DOHH2 (cell line): ENCODE measurements around the gene PYCARD.
"Not testable (repeated sequence)": the region's sequence is repeated elsewhere in the genome, so short reads cannot be mapped to it uniquely, and the experiment has no call there.

Source experiments
- H3F3A ChIP-seq: fragments of 200-600 bp; sonication (generic), shearing (Covaris generic); 2 replicates; pipeline ENCODE4 v1.6.0; 2016; ENCODE audit warnings: antibody characterized with exemption, mild to moderate bottlenecking; ENCODE audit not compliant: control insufficient read depth, insufficient read depth
- H3K27ac ChIP-seq: fragments of 200-600 bp; sonication (generic); 2 replicates; pipeline ENCODE4 v1.5.1; 2014; ENCODE audit warnings: low read depth, mild to moderate bottlenecking, low read length, moderate library complexity
- H3K27me3 ChIP-seq: fragments of 200-600 bp; sonication (generic); 2 replicates; pipeline ENCODE4 v1.6.1; 2014; ENCODE audit warnings: mild to moderate bottlenecking, low read length, mixed read lengths; ENCODE audit not compliant: control insufficient read depth
- H3K36me3 ChIP-seq: fragments of 200-600 bp; sonication (generic); 2 replicates; pipeline ENCODE4 v1.6.1; 2014; ENCODE audit warnings: mild to moderate bottlenecking, low read length, moderate library complexity, mixed read lengths; ENCODE audit not compliant: control insufficient read depth
- H3K4me1 ChIP-seq: fragments of 200-600 bp; sonication (generic); 2 replicates; pipeline ENCODE4 v1.6.1; 2014; ENCODE audit warnings: mild to moderate bottlenecking, low read length, mixed read lengths; ENCODE audit not compliant: control insufficient read depth
- H3K4me2 ChIP-seq: fragments of 200-600 bp; sonication (generic); 2 replicates; pipeline ENCODE4 v1.6.0; 2014; ENCODE audit warnings: mild to moderate bottlenecking, low read length, moderate library complexity
- H3K4me3 ChIP-seq: fragments of 200-600 bp; sonication (generic); 2 replicates; pipeline ENCODE4 v1.5.1; 2014; ENCODE audit warnings: mild to moderate bottlenecking, low read length, mixed read lengths
- H3K79me2 ChIP-seq: fragments of 200-600 bp; sonication (generic); 2 replicates; pipeline ENCODE4 v1.6.1; 2014; ENCODE audit warnings: mild to moderate bottlenecking, low read length, mixed read lengths; ENCODE audit not compliant: control insufficient read depth
- H3K9me2 ChIP-seq: fragments of 200-600 bp; sonication (generic); replicated peaks from 2 replicates; pipeline ENCODE4 v1.6.1; 2014; ENCODE audit warnings: mild to moderate bottlenecking, low read length, mixed read lengths; ENCODE audit not compliant: control insufficient read depth
- H3K9me3 ChIP-seq: fragments of 200-600 bp; sonication (generic); 2 replicates; pipeline ENCODE4 v1.6.1; 2014; ENCODE audit warnings: antibody characterized with exemption, low read length, mixed read lengths; ENCODE audit not compliant: control insufficient read depth, insufficient read depth
- H4K20me1 ChIP-seq: fragments of 200-600 bp; sonication (generic); 2 replicates; pipeline ENCODE4 v1.6.0; 2014; ENCODE audit warnings: low read depth, mild to moderate bottlenecking, antibody characterized with exemption, low read length, moderate library complexity; ENCODE audit not compliant: control insufficient read depth, insufficient read depth
- CTCF ChIP-seq: fragments of 200-600 bp; sonication (generic); IDR thresholded peaks from one replicate; pipeline ENCODE4 v1.5.1; 2014; ENCODE audit warnings: antibody characterized with exemption, mild to moderate bottlenecking, low read depth, low read length; ENCODE audit not compliant: poor library complexity, severe bottlenecking
- EZH2phosphoT487 ChIP-seq: fragments of 200-600 bp; sonication (generic); IDR thresholded peaks from 2 replicates; pipeline ENCODE4 v1.6.1; 2017; ENCODE audit warnings: borderline replicate concordance, mild to moderate bottlenecking, antibody characterized with exemption, low read length, moderate library complexity, mixed read lengths

The PYCARD gene

DNA sequence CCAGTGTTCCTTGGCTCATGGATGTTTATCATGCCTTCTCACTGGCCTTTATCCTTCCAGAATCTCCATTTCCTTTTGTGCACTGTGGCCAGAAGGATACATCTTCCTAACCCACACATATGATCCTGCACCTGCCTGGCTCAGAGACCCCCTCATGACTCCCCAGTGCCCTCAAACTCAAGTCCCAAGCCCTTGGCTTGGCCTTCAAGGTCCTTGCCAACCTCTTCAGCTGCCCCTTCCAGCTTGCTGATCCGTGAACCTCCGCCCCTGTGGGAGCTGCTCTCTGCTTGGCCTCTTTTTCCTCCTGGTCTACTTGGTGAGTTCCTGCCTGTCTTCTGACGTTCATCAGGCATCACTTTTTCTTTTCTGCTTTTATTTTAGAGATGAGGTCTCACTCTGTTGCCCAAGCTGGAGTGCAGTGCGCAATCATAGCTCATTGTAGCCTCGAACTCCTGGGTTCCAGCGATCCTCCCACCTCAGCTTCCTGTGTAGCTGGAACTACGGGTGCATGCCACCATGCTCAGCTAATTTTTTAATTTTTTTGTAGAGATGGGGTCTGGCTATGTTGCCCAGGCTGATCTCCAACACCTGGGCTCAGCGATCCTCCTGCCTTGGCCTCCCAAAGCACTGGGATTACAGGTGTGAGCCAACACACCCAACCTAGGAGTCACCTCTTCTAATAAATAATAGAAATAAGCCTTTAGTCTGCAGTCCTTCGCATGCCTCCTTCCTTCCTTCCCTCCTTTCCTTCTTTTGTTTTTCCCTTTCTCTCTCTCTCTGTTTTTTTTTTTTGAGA lies 2.5 kb upstream of the PYCARD start:
- Histone ChIP-seq H3K4me3 (no peak overlapping the region), H3F3A (peaks cover 11% of the 10 kb centered on the region), H3K27me3 (peaks cover 40% of the 10 kb centered on the region), H3K79me2 (no peaks in the 10 kb centered on the region), H3K27ac (no peak overlapping the region), H3K36me3 (no peaks in the 10 kb centered on the region), H3K9me3 (no peaks in the 10 kb centered on the region), H3K4me2 (no peak overlapping the region), H4K20me1 (no peaks in the 10 kb centered on the region; the same call in 1 of the 2 replicates), H3K9me2 (no peaks in the 10 kb centered on the region), H3K4me1 (peaks cover 28% of the 10 kb centered on the region)
- no peak for TF ChIP-seq CTCF
- TF ChIP-seq EZH2phosphoT487, result no peak

GRCh38 chr16:31201582-31202413 lies 762 bp downstream of the PYCARD start:
- Histone ChIP-seq H3K4me3 (peak overlapping the region; percentile 72), H3K4me2 (peak overlapping the region; percentile 90), H3K9me3 (no peaks in the 10 kb centered on the region), H3F3A (peaks cover 41% of the 10 kb centered on the region), H3K79me2 (no peaks in the 10 kb centered on the region), H3K27me3 (peaks cover 25% of the 10 kb centered on the region), H3K9me2 (no peaks in the 10 kb centered on the region), H4K20me1 (no peaks in the 10 kb centered on the region; the same call in 1 of the 2 replicates), H3K27ac (peak overlapping the region; percentile 14; the same call in 1 of the 2 replicates), H3K4me1 (peaks cover 31% of the 10 kb centered on the region), H3K36me3 (peaks cover 7% of the 10 kb centered on the region; the same call in 1 of the 2 replicates)
- no peak for TF ChIP-seq CTCF
- TF ChIP-seq EZH2phosphoT487, result no peak

- Histone ChIP-seq H3K27me3 (peaks cover 21% of the 10 kb centered on the region), H3K4me2 (peak overlapping the region; percentile 90), H3K79me2 (no peaks in the 10 kb centered on the region), H3K4me1 (peaks cover 31% of the 10 kb centered on the region), H3K4me3 (peak overlapping the region; percentile 72), H4K20me1 (no peaks in the 10 kb centered on the region; the same call in 1 of the 2 replicates), H3F3A (peaks cover 48% of the 10 kb centered on the region), H3K9me2 (no peaks in the 10 kb centered on the region), H3K27ac (no peak overlapping the region; the same call in 1 of the 2 replicates), H3K9me3 (no peaks in the 10 kb centered on the region), H3K36me3 (peaks cover 11% of the 10 kb centered on the region)
- TF ChIP-seq CTCF (no peak), EZH2phosphoT487 (no peak)
Measured at GRCh38 chr16:31200821-31201568, 1.6 kb downstream of the PYCARD start.

DNA sequence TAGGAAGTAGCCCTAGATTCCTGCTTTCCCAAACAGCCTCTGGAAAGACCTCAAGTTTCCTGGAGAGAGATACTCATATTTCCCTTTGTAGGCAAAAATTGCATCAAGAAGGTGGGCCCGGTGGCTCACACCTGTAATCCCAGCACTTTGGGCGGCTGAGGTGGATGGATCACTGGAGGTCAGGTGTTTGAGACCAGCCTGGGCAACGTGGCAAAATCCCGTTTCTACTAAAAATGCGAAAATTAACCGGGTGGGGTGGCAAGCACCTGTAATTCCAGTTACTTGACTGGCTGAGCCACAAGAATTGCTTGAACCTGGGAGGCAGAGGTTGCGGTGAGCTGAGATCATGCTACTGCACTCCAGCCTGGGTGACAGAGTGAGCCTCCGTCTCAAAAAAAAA lies 2.4 kb downstream of the PYCARD start:
- not testable (repeated sequence) for H3K9me2 ChIP-seq, H3K4me2 ChIP-seq, H3K4me3 ChIP-seq, H3K27ac ChIP-seq, H4K20me1 ChIP-seq, H3K9me3 ChIP-seq, H3K79me2 ChIP-seq
- Histone ChIP-seq H3K27me3 (peaks cover 21% of the 10 kb centered on the region), H3K36me3 (peaks cover 20% of the 10 kb centered on the region), H3F3A (peaks cover 54% of the 10 kb centered on the region), H3K4me1 (peaks cover 31% of the 10 kb centered on the region)
